ENCODE measurements around the gene TMEM256.

- no peak for TF ChIP-seq GATA2 (IDR thresholded peaks at IDR 0.05; ENCODE audit: low read depth, low read length)
- TF ChIP-seq GATA3 (IDR thresholded peaks at IDR 0.05; ENCODE audit: low read depth, low read length) = no peak
Measured at GRCh38 chr17:7369825-7370224, 34.1 kb downstream of the TMEM256 start.

Measured in SH-SY5Y (cell line).